Fibroblast of the conjunctiva (primary cell): ENCODE data around the gene FOXK1.
"Not testable (repeated sequence)": the region's sequence is repeated elsewhere in the genome, so short reads cannot be mapped to it uniquely, and the experiment has no call there.

Source experiments
- DNase-seq: peaks from one replicate; pipeline ENCODE4 v3.0.0-alpha.2; 2010; ENCODE audit warnings: low read depth

Gene FOXK1

DNA sequence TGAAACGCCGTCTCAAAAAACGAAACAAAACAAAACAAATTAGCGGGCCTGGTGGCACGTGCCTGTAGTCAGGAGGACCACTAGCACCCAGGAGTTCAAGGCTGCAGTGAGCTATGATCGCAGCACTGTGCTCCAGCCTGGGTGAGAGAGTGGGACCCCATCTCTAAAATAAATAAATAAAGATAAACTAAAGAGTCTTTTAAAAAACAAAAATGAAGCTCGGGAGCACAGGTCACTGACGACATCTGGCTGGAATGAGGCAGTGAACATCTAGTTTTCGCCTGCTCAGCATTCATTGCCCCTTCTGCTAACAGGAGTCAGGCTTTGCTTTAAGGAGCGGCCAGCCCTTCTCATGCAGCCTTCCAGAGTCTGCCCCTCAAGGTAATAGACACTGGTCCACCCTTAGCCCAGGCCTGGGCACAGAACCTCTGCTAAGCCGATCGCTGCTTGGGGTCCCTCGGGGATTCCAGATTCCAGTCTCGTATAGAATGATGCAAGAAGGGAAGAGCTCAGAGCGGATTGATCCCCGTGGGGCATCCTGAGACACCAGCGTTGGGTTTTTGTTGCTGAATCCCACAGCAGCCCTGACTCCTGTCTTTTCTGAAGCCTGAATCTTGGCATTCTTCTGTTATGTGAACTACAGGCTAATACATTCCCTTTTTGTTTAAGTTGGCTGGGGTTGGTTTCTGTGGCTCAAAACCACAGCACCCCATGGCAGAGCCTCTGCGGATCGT, 14.2 kb upstream of the FOXK1 start:
- peak; percentile 81 for DNase-seq

DNA sequence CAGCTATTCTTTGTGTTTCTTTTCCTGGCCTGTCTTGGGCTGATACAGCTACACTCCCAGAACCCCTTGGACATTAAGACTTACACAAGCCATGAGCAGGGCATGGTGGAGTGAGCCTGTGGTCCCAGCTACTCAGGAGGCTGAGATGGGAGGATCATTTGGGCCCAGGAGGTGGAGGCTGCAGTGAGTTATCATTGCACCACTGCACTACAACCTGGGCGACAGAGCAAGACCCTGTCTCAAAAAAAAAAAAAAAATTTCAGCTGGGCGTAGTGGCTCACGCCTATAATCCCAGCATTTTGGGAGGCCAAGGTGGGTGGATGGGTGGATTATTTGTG, 13.6 kb upstream of the FOXK1 start:
- DNase-seq: no peak

DNA sequence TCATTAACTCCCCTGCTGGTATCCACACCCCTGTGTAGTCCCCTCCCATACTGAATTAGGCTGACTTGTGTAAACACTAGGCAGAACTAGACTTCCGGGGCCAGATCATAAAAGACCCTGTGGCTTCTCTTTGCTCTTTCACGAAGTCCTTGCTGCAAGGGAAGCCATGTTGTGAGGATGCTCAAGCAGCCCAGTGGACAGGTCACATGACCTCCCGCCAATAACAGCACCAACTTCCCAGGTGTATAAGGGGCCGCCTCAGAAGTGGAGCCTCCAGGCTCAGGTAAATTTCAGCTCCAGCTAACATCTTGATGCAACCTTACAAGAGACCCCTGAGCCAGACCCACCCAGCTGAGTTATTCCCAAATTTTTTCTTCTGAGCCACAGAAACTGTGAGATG, 11.3 kb upstream of the FOXK1 start:
- no peak for DNase-seq

DNA sequence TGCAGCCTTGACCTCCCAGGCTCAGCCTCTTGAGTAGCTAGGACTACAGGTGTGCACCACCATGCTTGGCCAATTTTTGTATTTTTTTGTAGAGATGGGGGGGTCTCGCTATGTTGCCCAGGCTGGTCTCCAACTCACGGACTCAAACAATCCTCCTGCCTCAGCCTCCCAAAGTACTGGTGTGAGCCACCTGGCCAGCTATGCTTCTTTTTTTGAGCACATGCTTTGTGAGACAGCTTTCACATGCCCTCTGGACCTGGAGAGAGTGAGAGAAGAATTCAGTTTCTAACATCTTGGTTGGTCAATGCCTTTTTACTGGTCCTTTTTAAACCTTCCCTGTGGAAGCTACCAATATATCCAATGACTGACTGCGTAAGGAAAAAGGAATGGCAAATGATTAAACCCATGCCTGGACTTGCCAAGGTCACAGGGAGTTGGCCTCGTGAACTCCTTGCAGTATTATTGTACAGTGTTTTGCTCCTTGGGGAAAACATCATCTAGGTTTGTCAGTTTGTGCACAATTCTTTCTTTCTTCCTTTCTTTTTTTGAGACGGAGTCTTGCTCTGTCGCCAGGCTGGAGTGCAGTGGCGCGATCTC, 6.2 kb upstream of the FOXK1 start:
- no peak for DNase-seq

DNA sequence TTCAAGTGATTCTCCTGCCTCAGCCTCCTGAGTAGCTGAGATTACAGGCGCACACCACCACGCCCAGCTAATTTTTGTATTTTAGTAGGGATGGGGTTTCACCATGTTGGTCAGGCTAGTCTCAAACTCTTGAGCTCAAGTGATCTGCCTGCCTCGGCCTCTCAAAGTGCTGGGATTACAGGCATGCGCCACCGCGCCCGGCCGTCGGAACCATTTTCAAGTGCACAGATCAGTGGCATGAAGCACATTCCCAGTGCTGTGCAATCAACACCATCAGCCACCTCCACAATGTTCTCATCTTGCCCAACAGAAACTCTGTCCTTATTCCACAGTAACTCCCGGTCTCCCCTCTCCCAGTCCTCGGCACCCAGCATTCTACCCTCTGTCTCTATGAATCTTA, 4.6 kb upstream of the FOXK1 start:
- DNase-seq: not testable (repeated sequence)

DNA sequence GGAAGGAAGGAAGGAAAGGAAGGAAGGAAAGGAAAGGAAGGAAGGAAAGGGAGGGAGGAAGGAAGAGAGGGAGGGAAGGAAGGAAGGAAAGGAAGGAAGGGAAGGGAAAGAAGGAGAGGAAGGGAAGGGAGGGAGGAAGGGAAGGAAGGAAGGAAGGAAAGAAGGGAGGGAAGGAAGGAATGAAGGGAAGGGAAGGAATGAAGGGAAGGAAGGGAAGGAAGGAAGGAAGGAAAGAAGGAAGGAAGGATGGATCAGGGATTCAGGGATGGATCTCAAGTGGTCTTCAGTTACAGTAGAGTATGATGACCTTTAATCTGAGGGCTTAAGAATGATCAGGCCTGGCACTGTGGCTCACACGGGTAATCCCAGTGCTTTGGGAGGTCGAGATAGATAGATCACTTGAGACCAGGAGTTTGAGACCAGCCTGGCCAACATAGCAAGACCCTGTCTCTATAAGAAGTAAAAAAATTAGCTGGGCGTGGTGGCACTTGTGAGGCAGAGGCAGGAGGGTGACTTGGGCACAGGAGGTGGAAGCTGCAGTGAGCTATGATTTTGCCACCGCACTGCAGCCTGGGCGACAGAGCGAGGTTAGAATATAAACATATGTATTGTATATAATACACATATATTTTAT, 760 bp upstream of the FOXK1 start:
- DNase-seq: no peak

DNA sequence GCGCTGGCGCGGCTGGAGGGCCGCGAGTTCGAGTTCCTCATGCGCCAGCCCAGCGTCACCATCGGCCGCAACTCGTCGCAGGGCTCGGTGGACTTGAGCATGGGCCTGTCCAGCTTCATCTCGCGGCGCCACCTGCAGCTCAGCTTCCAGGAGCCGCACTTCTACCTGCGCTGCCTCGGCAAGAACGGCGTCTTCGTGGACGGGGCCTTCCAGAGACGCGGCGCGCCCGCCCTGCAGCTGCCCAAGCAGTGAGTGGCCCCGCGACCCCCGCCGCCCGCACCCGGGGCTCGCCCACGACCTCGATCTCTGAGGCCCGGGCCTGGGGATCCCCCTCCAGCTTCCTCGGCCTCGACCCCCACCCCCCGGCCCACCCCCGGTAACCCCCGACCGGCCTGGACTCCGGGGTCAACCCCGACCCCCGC, 537 bp downstream of the FOXK1 start:
- no peak for DNase-seq

DNA sequence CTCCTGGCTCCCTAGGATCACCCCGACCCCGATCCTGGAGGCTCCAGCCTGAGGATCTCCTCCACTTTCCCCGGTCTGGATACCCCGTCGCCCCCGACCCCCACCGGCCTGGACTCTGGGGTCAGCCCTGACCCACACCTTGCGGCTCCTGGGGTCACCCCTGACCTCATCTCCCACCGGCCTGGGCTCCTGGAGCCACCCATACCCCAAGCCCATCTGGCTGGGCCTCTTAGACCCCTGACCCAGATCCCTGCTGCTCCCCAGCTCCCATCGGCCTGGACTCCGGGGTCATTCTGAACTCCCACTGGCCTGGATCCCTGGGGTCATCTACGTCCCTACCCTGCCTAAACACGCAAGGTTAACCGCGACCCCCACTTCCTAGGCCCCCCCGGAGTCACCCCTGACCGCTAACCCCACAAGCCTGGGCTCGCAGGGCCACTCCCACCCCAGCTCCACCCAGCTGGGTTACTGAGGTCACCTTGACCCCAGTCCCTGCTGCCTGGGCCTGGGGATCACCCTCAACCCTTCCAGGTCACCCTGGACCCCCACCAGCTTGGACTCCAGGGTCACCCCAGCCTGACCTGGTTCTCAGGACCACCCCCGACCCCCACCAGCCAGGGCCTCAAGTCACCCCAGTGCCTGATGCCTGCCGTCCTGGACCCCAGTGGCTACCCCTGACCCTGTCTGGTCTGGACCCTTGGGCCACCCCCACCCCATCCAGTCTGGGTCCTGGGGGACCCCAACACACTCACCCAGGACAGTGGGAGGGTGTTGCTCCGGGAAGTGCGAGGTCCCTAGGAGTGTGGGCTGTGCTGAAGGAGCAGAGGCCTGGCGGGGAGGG, 1.2 kb downstream of the FOXK1 start:
- no peak for DNase-seq

DNA sequence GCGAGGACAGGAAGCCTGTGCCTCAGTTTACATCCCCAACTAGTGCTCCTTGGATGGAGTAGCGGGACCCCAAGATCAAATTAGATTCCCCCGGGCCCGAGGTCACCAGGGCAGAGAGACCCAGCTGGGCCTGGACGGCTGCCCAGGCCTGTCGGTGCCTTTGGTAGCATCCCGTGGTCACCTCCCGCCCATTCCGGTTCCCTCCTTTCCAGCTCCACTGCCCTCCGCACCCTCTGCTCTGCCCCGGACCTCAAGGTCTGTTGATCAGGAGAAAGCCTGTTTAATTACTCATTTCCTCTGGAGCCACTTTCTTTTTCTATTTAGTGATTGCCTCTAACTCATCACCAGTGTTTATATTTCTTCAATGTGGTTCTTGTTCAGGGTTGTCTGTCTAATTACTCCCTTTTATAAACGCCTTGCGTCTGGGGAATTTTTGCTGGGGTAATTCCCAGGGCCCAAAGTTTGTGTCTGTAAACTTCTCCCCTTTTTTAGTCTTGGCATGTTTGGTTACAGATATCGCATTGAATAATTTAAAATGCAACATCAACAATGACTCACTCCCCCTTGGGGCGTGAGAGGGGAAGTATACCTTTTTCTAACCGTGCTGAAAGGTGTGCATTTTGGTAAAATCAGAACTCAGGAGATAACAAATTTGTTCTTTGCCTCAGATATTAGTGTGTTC, 1.9 kb downstream of the FOXK1 start:
- DNase-seq: no peak

DNA sequence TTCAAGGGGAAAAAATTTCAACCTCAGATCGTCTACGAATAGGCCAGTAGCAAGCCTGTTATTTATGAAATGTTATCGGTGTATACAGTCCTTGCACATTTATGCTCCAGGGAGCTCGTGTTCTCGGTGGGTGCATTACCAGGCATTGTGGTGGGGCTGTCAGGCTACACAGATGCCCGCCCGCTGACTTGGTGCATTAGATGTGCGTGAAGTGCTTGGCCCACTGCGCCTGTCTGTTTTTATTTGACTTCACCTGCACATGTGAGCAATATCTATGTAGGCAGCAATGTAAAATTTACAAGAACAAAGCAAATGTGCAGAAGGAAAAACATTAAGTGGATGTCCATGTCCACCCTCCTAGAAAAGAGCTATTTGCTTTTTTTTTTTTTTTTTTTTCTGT, 2.8 kb downstream of the FOXK1 start:
- no peak for DNase-seq

DNA sequence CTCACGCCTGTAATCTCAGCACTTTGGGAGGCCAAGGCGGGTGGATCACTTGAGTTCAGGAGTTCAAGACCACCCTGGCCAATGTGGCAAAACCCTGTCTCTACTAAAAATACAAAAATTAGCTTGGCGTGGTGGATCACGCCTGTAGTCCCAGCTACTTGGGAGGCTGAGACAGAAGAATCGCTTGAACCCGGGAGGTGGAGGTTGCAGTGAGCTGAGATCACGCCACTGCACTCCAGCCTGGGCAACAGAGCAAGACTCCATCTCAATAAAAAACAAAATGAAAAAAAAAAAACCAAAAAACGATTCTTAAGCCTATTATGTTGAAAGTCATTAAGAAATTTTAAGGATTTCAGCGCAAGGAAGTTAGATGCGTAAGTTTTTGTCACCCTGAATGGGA, 3.6 kb downstream of the FOXK1 start:
- not testable (repeated sequence) for DNase-seq

DNA sequence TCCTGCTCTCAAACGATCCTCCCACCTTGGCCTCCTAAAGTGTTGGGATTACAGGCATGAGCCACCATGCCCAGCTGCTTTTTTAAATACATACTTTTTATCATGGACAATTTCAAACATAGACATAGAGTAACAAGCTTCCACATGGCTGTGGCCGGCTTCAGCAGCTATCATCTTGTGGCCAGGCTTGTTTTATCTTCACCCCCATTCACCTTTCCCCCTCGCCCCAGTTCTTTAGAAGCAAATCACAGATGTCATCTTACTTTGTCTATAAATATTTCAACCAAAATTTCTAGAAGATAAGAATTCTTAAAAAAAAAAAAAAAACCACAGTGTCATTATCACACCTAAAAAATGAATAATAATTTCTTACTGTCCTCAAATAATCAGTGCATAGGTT, 5.9 kb downstream of the FOXK1 start:
- no peak for DNase-seq

DNA sequence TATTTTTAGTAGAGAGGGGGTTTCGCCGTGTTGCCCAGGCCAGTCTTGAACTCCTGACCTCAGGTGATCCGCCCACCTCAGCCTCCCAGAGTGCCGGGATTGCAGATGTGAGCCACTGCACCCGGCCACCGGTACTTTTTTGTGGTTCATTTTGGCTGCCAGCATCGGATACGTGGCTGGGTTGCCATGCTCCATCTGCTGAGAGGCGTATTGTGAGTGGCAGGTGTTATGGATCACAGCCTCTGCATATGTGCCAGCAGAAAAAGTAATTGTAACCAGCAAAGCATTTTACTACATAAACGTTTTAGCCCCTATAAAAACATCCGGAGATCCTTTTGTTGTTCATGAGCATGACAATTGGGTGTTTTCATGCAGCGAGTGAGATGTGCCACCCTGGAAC, 7.1 kb downstream of the FOXK1 start:
- no peak for DNase-seq

DNA sequence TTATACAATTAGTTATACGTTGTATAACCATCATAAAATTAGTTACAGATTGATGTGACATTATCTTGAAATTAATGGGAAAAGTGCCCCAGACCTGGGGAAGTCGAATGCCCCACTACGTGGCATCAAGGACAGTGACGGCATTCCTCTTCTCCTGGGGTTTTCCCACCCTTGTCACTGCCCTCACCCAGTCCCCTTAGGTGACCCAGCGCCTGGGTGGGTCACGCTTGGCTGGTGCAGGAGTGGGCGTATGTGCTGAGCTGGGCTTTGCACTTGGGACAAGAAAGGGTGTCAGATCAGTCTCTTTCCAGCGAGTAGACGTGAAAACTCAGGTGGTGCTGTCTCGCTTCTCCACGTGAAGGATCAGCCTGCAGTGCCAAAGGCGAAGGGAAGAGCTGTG, 7.6 kb downstream of the FOXK1 start:
- DNase-seq: no peak

DNA sequence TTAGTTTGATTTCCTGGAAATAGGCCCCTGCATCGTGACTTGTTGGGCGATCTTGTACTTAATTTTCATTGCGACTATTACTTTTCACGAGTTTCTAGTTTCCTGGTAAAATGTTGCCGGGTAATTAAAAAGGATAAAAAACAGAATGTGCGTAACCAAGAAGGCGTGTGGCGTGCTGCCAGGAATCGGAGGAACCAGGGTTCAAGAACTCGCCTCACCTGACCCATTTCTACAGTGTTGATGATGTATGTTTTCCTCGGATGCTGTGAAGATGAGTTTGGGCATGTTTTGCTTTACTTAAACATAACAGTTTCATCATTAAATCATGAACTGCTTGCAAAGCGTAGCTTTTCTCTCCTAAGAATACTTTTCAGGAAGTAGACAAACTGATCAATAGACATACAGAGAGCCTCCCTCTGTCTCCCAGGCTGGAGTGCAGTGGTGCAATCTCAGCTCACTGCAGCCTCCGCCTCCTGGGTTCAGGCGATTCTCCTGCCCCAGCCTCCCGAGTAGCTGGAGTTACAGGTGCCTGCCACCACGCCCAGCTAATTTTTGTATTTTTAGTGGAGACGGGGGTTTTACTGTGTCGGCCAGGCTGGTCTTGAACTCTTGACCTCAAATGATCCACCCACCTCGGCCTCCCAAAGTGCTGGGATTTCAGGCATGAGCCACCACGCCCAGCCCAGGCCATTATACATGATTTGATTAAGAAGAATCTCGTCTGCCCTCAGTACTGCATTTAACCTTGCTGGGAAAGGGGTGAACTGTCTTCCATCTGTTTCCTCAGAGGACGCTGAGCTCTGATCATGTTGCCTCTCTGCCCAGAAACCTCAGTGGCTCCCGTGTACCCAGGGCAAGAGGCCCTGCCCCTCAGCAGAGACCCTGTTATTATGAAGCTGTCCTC, 9.1 kb downstream of the FOXK1 start:
- no peak for DNase-seq

DNA sequence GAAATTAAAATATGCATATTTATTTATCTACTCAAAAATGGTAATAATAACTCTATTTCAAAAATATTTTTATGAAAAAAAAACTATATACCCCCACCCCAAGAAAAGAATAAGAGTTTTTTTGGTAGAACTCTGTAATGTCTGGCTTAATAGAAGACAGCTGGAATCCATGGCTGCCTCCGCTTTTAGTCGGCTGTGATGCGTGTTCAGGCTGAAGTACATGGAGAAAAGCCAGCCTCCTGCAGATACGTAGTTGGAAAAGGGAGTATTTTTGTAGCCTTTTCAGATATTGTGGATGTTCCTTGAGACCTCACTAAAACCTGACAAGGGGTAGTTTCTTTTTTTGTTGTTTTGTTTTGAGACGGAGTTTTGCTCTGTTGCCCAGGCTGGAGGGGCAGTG, 10.0 kb downstream of the FOXK1 start:
- peak; percentile 29 for DNase-seq

DNA sequence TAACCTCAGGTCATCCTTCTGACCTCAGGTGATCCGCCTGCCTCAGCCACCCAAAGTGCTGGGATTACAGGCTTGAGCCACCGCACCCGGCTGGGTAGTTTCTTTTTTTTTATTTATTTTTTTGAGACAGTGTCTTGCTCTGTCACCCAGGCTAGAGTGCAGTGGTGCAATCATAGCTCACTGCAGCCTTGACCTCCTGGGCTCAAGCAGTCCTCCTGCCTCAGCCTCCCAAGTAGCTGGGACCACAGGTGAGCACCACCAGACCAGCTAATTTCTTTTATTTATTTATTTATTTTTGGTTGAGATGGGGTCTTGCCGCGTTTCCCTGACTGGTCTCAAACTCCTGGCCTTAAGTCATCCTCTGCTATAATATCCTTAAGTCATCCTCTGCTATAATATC, 10.5 kb downstream of the FOXK1 start:
- not testable (repeated sequence) for DNase-seq

DNA sequence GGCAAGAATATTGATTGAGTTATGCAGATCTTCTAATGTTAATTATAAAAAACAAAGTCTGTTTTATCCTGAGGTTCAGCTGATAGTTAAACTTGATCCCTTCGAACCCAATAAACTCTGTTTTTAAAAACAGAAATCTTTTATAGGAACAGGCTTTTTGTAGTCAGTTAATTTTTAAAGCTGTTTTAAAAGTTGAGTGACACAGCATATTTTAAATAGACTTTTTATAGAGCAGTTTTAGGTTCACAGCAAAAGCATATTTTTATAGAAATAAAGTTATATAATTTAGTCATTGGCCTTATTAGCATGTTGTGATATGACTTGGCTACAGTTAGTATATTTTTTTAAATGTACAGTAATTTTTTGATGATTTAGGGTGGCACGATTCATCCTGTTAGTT, 11.1 kb downstream of the FOXK1 start:
- DNase-seq: no peak

DNA sequence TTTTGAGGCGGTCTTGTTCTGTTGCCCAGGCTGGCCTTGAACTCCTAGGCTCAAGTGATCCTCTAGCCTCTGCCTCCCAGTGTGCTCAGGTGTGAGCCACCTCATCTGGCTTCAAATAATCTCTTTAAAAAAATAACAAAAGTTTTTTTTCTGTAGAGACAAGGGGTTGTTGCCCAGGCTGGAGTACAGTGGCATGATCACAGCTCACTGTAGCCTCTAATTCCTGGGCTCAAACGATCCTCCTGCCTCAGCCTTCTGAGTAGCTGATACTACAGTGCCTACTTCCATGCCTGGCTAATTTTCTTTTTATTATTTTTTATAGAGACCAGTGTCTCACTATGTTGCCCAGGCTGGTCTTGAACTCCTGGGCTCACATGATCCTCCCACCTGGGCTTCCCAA, 11.7 kb downstream of the FOXK1 start:
- no peak for DNase-seq

DNA sequence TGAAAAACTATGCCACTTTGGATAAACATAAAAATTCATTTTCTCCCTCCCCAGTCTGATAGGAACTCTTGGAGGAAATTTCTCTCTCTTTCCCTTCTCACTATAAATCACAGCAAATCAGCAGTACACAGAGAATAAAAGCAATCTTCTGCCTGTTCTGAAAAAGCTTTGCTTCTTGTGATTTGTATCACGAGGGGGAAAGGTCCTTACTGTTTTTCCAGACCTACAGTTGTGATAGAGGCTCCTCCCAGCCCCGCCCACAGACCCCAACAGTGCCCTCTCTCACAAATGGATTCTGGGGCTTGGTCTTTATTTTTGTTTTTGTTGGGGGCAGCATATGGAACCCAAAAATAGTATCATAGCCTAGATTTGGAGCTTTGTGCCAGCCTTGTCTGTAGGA, 12.2 kb downstream of the FOXK1 start:
- no peak for DNase-seq

DNA sequence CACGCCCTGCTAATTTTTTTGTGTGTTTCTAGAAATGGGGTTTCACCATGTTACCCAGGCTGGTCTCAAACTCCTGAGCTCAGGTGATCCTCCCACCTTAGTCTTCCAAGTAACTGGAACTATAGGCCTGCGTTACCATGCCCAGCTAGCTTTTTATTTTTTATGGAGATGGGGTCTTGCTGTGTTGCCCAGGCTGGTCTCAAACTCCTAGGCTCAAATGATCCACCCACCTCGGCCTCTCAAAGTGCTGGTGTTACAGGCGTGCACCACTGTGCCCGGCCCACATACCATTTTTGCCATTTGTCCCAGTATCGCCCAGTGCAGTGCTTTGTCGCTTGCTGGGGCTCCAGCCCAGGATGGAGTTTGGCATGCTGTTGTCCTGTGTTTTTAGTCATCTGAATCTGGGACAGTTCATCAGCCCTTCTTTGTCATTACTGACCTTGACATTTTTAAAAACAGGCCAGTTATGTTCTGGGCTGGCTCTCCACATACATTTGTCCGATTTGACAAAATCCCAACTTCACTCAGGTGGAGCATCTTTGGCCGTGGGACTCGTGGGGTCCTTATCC, 16.7 kb downstream of the FOXK1 start:
- no peak for DNase-seq
